HG03196 (cell line): ENCODE data around the gene SMIM22.
"Not testable (repeated sequence)": the region's sequence is repeated elsewhere in the genome, so short reads cannot be mapped to it uniquely, and the experiment has no call there.

Experiments used
- ATAC-seq: cut with Tn5 transposase; IDR thresholded peaks from one replicate; pipeline ENCODE4 v1.9.1; 2021; ENCODE audit not compliant: unreplicated experiment

Gene SMIM22

DNA sequence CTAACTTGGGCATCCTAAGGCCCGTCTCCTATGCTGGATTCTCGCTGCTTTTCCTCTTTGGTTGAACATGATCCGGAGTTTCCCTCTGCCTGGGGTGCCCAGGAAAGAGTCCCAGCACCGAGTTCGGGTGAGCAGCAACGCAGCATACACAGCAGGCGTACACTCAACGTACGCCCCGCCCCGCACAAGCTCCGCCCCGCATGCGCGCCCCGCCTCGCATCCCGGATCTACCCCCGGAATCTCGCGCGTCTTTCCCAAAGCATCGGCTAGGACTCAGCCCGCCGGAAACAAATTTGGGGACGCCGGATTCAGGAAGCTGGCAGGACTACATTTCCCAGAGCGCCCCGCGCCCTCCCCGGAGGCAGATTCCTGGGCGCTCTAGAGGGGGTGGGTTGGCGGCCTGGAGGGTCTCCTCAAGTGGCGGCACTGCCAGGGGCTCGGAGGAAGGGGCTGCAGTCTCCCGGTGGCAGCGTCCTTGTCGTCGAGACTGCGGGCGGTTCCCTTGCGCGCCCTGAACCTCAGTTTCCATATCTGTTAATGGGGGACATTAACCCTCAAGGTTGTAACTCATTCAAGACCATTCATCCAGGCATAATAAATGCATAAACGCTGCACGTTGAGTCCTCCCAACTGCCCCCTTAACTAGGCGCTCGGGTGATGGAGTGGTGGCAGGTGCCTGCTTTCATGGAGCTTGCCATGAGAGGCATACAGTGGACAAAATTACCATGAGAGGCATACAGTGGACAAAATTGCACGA, 26.4 kb upstream of the SMIM22 start:
- peak; percentile 57 for ATAC-seq

GRCh38 chr16:4769306-4769638, 25.9 kb upstream of the SMIM22 start:
- no peak for ATAC-seq

- ATAC-seq, result no peak
Observed at GRCh38 chr16:4771646-4772045, 23.5 kb upstream of the SMIM22 start.

DNA sequence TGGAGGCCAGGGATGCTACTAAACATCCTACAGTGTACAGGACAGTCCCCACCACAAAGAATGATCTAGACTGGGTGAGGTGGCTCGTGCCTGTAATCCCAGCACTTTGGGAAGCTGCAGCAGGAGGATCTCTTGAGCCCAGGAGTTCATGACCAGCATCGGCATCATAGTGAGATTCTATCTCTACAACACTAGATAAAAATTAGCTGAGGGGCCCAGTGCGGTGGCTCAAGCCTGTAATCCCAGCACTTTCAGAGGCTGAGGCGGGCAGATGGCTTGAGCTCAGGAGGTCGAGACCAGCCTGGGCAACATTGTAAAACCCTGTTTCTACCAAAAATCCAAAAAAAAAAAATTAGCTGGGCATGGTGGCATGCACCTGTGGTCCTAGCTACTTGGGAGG, 22.8 kb upstream of the SMIM22 start:
- ATAC-seq, result no peak

GRCh38 chr16:4775005-4775404, 20.2 kb upstream of the SMIM22 start:
- no peak for ATAC-seq

- ATAC-seq, result no peak
Observed at GRCh38 chr16:4776141-4776705, 18.9 kb upstream of the SMIM22 start.

DNA sequence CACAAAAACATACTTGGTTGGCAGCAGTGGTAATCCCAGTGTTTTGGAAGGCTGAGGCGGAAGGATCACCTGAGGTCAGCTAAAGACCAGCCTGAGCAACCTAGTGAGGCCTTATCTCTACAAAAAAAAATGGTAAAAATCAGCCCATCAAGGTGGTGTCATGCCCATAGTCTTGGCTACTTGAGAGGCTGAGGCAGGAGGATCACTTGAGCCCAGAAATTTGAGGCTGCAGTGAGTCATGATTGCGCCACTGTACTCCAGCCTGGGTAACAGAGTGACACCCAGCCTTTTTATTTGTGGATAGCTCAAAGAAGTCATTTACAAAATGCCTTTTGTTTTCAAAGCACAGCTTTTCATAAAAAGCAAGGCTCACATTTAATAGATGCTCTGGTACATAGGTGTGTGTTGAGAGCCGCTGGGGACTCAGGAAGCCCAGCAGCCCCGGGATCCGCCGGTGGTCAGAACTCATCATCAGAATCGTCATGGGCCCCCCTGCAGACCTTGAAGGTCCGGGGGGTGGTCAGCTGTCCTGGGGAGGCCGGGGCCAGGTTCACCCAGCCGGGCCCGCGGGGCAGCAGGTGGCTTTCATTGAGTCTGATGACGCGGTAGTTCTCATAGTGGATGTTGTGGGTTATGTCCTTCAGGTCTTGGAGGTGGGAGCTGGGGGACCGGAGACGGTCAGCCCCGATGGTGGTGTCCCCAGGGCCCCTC, 17.7 kb upstream of the SMIM22 start:
- no peak for ATAC-seq

DNA sequence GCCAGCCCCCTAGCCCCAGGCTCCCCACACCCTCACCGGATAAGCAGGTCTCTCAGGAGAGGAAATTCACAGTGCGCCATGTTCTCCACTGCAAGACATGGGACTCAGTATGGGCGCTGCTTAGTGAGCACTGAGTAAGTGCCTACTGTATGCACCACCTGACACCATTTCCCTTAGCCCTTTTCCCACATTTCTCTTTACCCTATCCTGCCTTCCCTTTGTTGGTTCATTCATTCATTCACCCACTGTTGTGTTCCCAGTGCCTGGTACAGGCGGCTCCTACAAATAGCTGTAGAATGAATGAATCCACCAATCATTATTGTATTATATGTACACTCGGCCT, 17.1 kb upstream of the SMIM22 start:
- no peak for ATAC-seq

DNA sequence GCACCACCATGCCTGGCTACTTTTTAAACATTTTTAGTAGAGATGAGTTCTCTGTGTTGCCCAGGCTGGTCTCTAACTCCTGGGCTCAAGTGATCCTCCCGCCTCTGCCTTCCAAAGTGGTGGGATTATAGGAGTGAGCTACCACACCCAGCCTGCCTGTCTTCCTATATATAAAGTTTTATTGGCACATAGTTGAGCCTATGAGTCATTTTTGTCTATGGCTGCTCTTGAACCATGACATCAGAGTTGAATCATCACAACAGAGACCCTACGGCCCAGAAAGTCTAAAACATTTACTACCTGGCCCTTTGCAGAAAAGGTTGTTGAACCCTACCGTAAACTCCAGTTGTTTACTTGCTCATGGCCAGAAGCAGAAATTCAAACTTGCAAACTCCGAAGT, 14.9 kb upstream of the SMIM22 start:
- ATAC-seq, result no peak

DNA sequence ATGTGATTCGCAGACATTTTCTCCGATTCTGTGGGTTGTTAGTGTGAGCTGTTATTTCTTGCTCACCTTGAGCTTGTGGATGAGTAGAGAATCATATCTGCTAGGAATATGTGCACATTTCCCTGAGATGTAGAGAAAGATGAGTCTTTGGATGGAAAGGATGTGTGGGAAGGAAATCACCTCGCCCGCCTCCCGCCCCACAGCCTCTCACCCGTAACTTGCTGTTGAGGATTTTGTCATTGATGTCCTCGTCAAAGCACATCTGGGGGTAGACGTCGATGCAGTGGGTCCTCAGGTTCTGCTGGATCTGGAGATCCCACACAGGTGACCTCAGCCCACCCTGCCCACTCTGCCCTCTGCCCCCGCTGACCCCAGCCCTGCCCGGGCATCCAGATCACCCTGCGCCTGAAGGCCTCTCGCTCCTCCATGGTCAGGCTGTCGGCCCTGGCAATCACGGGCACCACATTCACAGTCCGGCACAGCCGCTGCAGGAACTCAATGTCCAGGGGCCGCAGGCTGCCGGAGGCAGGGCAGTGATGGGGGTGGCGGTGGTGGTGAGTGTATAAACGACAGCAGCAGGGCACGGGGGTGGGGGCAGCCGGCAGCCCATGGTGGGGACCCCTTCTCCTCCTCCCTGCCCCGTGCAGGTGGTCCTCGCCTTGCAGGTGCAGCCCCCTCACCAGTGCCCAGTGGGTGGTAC, 11.8 kb upstream of the SMIM22 start:
- ATAC-seq, result no peak

DNA sequence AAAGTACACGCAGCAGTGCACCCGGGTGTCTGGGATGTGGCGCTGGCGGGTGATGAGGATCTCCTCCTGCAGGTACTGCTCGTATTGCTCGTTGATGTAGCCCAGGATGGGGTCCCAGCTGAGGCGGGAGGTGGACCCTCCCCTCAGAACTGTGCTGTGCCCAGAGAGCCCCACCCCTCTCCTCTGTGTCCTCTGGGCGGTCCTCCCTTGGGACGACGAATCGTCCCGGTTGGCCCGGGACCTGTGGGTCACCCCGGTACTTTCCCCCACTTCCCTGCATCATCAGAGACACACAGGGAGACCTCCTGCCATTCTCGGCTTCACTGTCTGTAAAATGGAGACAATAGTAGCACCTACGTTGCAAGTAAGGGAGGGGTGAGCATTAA, 11.2 kb upstream of the SMIM22 start:
- ATAC-seq, result no peak

DNA sequence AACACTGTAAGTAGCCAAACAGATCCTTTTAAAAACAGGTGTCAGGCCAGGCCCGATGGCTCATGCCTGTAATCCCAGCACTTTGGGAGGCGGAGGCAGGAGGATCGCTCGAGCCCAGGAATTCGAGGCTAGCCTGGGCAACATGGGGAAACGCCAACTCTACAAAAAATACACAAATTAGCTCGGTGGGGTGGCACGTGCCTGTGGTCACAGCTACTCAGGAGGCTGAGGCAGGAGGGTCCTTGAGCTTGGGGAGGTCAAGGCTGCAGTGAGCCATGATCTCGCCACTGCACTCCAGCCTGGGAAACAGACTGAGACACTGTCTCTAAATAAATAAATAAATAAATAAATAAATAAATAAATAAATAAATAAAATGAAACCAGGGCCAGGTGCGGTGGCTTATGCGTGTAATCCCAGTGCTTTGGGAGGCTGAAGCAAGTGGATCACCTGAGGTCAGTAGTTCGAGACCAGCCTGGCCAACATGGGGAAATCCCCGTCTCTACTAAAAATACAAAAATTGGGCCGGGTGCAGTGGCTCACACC, 10.7 kb upstream of the SMIM22 start:
- not testable (repeated sequence) for ATAC-seq

- no peak for ATAC-seq
Observed at GRCh38 chr16:4785758-4786433, 9.3 kb upstream of the SMIM22 start.

DNA sequence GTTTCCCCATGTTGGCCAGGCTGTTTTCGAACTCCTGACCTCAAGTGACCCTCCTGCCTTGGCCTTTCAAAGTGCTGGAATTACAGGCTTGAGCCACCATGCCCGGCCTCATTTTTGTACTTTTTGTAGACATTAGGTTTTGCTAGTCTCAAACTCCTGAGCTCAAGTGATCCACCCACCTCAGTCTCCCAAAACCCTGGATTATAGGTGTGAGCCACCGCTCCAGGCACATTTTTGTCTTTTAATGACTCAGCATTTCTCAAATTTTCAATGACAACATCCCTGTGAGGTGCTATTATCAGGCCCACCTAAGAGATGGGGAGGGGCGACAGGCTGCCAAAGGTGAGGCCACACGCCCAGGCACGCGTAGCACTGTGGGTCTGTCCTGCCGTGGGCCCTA, 8.1 kb upstream of the SMIM22 start:
- ATAC-seq, result no peak

- no peak for ATAC-seq
Observed at GRCh38 chr16:4787627-4788482, 7.3 kb upstream of the SMIM22 start, which contains the start of gene SEPTIN12. Gene SEPTIN12, minus strand, starts transcription at chr16:4788345. Its CDS starts 700 bp downstream, at chr16:4787645.

- ATAC-seq, result no peak
Observed at GRCh38 chr16:4788489-4788889, 6.7 kb upstream of the SMIM22 start.

DNA sequence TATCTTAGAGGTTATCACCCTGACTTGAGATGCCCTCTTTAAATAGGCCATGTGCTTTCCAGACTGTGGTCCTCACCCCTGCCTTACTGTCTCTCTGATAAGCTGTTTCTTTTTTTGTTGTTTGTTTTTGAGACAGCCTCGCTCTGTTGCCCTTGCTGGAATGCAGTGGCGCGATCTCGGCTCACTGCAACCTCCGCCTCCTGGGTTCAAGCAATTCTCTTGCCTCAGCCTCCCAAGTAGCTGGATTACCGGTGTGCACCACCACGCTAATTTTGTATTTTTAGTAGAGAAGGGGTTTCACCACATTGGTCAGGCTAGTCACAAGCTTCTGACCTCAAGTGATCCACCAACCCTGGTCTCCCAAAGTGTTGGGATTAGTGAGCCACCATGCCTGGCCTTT, 6.3 kb upstream of the SMIM22 start:
- no peak for ATAC-seq

- ATAC-seq, result no peak
Observed at GRCh38 chr16:4790261-4790660, 4.9 kb upstream of the SMIM22 start.

GRCh38 chr16:4790871-4791270, 4.3 kb upstream of the SMIM22 start:
- ATAC-seq, result no peak

DNA sequence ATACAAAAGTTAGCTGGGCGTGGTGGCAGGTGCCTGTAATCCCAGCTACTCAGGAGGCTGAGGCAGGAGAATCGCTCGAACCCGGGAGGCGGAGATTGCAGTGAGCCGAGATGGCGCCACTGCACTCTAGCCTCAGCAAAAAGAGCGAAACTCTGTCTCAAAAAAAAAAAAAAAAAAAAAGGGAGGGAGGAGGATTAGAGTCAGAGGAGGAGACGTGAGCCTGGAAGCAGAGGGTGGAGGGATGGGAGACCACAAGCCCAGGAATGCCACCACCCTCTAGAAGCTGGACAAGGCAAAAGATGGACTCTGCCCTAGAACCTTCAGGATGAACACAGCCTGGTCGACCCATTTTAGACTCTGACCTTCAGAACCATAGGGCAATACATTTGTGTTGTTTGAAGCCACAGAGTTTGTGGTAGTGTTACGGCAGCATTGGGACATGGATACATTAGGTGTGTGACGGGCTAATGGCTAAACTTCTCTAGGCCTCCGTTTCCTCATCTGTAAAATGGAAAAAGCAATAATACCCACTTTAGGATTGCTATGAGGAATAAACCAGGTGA, 2.1 kb upstream of the SMIM22 start:
- no peak for ATAC-seq
